ENCODE results near the gene ARFRP1.

Gene ARFRP1

DNA sequence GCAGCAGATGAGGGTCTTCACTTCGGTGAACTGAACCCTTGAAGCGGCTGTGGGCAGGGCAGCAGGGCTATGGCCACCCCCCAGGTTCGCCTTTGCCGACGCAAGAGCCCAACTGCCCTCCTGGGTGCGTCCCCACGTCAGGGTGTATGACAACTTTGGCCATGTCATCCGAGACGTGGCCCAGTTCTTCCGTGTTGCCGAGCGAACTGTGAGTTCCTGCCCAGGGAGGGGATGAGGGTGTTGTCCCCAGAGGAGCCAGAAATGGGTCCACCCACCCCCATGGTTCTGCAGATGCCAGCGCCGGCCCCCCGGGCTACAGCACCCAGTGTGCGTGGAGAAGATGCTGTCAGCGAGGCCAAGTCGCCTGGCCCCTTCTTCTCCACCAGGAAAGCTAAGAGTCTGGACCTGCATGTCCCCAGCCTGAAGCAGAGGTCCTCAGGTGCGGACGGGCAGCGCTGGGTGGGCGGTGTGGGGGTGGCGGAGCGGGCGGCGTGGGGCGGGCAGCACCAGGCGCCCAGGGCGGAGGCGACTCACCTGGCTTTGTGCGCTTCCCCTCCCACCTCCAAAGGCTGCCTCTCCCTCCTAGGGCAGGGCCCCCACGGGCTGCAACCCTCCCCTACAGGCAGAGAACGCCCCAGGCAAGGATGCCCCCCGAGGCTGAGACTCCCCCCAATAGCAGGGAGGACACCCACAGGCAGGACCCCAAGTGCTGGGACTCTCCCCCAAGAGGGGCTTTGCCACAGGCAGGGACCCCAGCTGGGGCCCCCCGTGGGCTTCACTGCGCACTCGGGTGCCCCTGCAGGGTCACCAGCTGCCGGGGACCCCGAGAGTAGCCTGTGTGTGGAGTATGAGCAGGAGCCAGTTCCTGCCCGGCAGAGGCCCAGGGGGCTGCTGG is 17.5 kb downstream of the ARFRP1 start:
- DNase-seq: no peak

DNA sequence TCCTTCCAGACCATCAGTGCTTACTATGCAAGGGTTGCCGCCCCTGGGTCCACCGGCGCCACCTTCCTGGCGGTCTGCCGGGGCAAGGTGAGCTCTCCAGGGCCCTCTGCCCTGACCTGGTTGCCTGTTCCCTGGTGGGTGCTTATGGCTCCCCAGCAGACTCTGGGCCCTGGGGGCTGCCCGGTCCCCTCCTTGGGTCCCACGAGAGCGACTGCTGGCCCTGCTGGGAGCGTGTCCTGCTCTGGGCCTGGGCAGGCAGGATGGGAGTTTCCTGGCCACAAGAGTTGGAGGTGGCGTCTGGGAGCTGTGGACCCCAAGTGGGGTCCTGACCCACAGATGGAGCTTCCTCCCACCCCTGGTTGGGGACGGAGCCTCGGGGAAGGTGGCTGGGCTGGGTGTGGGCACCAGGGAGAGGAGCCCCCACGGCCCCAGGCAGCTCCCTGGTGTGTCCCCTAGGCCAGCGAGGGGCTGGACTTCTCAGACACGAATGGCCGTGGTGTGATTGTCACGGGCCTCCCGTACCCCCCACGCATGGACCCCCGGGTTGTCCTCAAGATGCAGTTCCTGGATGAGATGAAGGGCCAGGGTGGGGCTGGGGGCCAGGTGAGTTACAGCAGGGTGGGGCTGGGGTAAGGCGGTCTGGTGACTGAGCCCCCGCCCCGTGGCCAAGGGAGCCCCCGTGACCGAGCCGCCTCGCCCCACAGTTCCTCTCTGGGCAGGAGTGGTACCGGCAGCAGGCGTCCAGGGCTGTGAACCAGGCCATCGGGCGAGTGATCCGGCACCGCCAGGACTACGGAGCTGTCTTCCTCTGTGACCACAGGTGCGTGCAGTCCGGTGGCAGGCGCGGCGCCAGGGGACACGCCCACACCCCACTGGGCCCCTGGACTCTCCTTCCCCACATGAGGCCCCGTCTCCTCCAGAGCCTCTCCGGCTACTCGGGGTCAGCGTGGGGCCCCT is 18.5 kb downstream of the ARFRP1 start:
- no peak for DNase-seq

DNA sequence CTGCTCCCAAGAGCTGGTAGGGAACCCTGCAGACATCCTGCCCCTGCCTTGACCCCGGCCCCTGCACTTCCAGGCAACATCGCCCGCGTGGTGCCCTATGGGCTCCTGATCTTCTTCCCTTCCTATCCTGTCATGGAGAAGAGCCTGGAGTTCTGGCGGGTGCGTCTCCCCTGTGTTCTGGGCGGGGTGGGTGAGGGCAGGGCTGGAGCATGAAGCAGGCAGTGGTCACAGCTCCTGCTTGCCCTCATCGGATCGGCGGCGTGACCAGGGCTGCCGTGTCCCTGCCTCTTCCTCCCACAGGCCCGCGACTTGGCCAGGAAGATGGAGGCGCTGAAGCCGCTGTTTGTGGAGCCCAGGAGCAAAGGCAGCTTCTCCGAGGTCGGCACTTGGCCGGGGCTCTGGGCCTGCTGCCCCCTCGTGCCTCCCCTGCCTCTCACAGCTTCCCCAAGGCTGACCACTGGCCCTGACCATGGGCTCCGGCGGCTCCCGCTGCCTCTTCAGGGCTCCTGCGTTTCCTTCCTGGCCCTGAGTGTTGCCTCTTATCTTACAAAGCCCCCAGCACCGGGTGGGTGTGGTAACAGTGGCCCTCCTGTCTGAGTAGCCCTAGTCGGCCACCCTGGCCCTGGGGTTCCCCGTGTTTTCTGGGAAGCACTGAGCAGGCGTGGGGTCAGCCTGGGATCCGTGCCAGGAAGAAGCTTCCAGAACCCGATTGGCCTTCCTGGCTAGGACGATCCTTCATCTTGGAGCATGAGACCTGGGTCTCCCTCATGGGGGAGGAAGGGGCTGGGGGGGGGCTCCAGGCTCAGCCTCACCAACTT is 19.3 kb downstream of the ARFRP1 start:
- DNase-seq: no peak

DNA sequence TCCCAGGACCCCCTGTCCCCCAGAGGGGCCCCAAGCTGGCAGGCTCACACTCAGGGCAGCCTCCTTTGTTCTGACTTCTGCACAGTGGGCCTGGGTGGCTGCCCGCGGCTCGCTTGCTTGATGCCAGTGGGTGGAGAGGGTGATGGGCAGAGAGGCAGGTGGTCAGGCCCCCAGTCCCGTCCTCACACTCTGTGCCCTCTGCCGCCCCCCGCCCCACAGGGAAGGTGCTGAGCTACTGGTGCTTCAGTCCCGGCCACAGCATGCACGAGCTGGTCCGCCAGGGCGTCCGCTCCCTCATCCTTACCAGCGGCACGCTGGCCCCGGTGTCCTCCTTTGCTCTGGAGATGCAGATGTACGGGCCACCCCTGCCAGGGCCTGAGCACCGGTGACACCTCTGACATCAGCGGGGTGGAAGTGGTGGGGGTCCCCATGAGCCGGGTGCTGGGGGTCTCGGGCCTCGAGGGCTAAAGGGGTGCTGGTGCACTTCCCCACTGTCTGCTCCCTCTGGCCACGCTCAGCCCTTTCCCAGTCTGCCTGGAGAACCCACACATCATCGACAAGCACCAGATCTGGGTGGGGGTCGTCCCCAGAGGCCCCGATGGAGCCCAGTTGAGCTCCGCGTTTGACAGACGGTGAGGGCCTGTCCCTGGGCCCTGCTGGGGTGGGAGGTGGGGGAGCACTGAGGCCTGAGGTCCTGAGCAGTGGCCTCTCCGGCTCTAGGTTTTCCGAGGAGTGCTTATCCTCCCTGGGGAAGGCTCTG is 20.2 kb downstream of the ARFRP1 start:
- DNase-seq: no peak

DNA sequence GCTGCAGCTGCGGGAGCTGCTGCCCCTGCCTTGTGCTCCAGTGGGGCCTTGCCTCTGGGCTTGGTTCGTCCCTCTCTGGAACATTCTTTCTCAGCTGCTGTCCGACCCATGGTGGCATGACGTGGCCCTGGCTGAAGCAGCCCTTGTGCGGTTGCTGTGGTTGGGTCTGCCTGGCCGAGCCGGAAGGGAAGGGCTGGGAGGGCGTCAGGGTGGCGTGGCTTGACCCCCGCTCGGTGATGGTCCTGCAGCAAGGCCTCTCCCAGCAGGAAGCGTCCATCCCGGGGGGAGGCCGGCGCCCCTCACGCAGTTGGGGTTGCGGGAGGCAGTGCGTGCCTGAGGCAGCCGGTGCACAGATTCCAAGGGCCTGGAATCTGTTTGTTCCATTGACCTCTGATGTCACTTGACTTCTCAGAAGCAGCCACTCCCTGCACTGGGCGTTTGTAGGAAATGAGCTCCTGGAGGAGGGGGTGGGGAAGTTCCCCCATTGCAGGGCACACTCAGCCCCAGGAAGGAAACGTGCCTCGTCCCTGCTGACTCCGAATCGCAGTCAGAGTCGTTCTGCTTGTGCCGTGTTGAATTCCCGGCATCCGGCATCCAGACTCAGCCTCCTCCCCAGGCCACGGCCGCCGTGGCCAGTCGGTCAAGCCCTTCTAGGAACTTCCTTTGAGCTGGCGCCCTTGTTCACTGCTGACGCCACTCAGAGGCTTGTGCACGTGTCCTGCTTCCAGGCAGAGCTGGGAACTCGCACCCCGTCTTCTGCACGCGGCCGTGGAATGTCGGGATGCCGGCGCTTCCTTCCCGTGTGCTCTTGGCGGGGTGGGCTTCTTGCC is 21.1 kb downstream of the ARFRP1 start:
- DNase-seq: no peak

DNA sequence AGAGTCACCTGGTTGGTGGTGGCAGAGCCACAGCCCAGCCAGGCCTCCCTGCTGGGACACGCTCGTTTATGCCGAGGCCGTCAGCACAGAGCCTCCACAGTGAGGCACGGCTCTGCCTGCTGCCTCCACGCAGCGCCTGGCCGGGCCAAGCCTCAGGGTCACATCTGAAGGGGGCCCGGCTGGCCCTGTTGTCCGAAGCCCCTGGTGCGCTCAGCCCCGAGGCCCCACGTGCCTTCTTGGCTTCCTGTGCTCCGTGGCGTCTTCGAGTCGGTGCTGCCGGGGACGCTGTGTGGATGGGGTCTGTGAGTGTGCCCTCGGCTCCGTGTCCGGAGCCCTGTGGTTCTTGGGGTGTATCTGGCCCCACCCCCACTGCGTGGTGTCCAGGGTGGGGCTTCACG is 21.7 kb downstream of the ARFRP1 start:
- DNase-seq: no peak

DNA sequence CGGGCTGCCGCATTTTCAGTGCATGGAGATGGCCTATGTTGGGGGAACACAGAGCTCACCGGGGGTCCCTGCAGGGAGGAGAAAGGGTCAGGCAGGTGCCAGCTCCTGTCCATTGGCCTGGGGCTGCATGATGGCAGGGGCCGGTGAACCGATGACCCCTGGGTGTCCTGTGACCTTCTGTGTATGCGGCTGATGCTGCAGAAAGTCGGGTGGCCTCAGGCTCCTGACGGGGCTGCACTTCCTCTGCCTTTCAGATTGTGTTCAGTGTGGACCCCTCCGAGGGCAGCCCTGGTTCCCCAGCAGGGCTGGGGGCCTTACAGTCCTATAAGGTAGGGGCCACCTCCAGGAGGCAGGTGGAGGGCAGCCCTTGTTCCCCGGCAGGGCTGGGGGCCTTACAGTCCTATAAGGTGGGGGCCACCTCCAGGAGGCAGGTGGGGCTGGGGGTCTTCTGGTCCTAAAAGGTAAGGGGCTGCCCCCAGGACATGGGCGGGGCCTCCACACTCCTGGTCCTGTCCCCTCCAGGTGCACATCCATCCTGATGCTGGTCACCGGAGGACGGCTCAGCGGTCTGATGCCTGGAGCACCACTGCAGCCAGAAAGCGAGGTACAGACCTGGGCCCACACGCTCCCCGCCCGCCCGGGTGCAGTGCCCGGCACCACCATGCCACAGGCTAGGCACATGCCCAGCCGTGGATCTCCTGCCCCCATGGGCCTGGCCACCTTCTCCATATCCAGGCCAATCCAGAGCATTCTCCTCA is 22.3 kb downstream of the ARFRP1 start:
- no peak for DNase-seq

DNA sequence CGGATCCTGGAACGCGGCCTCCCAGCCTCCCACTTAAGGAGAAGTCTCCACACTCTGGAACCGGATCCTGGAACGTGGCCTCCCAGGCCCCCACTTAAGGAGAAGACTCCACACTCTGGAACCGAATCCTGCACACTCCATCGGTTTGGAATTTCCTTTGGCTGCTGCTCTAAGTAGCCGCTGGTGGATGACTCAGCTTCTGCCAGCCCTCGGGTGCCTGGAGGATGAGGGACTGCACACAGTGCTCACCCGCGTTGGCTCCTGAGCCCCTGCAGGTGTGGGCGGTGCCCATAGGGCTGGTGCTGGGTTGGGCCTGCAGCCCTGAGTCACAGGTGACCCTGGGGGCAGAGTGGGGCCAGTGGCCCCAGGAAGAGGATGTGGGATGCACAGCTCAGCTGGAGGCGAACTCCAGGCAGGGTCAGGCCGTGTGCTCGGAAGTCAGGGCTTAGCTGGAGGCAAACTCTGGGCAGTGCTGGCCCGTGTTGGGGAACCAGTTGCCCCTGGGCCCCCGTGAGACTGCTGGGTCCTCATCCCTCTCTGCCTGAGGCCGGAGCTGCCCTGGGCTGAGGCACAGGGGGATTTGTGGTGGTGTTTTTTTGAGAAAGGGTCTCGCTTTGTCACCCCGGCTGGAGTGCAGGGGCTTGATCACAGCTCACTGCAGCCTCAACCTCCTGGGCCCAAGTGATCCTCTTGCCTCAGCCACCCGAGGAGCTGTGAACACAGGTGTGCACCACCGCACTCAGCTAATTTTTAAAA is 25.2 kb downstream of the ARFRP1 start:
- no peak for DNase-seq

DNA sequence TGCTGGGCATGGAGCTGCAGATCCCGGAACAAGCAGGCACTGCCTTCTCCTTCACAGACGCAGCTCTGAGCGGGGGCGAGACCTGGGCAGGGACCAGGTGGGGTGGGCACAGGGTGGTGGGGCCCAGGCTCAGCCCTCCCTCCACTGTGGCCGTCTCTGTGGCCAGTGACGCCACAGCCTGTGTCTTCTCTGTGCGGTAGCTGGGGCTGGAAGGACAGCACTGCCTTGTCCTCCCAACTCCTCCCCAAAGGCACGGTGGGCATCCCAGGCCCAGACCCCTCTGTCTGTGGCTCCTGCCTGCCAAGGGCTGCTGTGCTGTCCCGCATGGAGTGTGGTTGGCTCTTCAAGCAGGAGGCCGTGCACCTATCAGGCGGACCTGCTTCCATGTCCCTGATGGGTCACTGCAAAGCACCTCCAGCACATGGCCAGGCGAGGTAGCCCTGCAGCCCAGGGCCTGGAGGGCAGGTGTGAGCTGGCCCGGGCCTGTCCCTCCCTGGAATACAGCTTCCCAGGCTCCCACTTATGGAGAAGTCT is 26.1 kb downstream of the ARFRP1 start:
- DNase-seq: no peak

DNA sequence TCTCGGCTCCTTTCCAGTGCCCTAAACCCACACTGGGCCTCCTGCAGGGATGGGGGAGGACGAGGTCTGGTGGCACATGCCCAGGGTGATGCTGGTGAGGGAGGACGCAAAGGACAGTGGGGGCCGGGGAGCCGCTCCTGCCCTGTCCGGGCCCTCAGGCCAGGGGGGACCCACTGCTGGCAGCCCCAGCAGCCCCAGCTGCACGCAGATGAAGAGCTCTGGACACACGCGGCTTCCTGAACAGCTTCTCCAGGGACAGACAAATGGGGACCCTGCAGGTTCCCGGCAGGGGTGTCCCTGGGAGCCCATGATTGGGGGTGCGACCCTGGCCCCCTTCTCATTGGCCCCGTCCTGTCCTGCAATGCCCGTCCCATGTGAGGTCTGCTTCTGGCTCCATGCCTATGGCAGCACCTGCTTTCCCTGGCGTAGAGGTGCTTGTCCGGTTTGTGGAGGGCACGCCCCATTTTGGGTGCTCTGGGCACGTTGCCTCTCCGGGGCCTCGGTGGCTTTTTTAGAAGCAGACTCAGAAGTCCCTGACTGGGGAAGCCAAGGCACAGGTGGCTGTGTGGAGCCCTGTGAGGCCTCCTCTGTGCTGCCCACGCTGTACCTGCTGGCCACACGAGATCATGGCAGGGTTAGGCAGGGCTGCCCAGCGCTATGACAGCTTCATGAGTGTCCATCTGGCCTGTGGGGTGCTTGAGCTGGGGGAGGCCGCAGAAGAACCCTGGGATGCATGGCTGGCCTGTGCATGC is 26.7 kb downstream of the ARFRP1 start:
- no peak for DNase-seq

DNA sequence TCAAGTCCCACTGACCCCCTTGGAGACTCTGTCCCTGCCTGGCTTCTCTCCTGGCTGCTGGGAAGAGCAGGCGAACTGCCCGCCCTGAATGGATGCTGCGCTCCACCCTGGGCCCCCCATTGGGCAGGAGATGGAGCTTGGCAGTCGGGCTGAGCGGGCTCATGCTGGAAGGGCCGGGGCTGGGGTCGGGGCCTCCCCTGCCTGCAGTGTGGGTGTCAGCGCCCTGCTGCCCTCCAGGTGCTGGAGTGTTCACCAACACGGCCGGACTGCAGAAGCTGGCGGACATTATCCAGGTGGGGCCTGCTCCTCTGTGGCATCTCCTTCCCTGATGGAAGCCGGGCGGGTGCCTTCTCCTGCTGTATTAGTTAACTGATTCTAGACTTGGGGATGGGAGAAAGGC is 27.3 kb downstream of the ARFRP1 start:
- no peak for DNase-seq

DNA sequence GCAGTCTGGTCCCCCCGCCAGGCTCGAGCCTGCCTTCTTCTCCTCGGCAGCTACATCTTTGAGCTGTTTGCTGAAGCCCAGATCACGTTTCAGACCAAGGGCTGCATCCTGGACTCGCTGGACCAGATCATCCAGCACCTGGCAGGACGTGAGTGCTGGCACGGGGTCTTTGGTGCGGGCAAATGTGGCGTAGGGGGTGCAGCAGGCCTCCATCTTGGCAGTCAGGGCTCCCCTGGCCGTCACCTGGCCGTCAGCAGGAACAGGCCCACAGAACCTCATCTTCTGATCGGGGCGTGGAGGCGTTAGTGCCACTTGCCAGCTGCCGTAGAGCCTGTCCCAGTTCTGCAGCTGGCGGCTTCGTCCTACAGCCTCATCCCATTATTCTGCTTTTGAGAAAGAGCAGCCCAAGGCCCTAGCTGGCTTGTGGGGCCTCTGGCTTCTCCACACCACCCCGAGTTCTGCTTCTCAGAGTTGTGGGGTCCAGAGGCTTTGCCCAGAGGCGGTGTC is 27.9 kb downstream of the ARFRP1 start:
- no peak for DNase-seq

DNA sequence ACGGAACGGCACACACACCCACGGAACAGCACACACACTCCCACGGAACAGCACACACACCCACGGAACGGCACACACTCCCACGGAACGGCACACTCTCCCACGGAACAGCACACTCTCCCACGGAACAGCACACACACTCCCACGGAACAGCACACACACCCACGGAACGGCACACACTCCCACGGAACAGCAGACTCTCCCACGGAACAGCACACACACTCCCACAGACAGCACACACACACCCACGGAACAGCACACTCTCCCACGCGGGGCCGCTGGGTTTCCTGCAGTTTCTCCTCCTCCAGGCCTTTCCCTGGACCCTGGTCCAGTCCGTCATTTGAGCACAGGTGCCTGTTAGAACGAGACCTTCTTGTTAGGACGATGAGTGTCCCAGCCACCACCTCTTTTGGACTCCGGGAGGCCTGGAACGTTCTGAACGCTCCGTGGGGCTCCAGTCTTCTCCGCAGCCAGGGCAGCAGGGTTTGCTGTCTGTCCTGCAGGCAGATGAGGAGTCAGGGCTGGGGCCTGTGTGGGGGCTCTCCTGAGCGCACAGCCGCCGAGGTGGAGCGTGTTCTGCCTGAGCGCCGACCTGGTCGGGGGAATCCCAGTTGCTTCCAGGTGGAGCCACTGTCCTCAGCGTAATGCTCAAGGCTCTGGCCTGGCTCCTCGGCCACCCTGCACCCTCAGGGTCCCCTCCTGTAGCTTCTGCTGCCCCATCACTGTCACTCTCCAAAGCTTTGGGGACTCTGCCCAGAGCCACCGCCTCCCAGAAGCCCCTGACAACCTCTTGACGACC is 28.9 kb downstream of the ARFRP1 start:
- no peak for DNase-seq

DNA sequence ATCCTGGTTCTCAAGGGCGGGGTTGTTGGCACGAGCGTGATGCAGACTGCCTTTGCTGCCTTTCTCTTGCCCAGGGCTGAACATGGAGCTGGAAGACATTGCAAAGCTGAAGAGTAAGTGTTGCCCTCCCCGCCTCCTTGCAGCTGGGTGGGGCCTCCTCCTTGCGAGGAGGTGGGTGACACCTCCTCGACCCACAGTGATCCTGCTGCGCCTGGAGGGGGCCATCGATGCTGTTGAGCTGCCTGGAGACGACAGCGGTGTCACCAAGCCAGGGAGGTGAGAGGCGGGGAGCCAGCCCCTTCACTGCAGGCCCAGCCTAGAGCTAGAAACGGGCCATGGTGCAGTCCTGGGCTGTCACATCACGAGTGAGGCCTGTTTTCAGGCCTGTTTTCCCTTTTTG is 29.7 kb downstream of the ARFRP1 start:
- DNase-seq: no peak

DNA sequence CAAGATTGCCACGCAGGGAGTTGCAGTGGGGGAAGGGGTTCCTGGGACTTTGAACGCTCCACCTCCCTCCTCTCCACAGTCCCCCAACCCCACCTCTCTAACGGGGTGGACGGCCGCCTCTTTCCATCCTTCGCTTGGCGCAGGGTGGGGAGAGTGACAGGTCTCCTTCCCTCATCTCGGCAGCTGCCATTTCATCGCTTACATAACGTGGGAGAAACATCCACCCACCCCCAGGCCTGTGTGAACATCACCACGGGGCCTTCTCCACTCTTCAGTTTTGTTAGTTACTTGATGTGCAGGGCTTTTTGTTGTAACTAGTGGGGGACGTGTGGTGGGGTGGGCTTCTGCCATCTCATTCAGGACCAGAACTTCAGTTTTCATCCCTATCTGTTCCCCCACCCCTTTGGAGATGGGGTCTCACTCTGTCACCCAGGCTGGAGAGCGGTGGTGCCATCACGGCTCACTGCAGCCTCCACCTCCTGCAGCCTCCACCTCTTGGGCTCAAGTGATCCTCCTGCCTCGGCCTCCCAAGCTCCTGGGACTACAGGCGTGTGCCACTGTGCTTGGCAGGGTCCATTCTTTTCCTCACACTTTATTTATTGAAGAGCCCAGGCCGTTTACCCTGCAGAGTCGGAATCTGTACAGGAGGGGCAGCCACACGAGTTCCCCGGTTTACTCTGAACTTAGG is 32.0 kb downstream of the ARFRP1 start:
- DNase-seq: no peak

DNA sequence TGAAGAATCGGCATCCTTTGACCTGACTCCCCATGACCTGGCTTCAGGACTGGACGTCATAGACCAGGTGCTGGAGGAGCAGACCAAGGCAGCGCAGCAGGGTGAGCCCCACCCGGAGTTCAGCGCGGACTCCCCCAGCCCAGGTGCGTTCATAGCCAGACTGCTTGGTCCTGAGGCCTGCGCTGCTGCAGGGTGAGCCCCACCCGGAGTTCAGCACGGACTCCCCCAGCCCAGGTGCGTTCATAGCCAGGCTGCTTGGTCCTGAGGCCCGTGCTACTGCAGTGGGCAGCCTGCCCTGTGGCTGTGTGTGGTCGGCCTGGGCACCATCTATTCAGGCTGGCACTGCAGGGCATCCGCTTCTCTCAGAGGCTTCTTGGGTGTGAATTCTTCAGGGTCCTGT is 33.8 kb downstream of the ARFRP1 start:
- no peak for DNase-seq

DNA sequence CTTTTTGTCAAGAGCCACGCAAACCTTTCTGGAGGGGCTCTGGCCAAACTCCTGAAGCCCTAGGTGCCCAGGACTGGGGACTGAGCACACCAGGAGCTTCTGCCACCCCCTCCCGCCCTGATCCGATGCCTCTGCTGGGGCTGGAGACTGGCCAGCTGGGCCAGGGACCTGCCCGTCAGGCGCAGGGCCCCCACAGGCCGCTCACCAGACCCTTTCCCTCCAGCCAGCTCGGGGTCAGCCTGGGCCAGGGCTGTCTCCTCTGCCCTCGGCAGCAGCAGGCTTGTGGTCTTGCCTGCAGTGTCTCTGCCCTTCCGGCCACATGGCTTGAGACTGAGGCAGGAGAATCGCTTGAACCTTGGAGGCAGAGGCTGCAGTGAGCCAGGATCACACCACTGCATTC is 35.1 kb downstream of the ARFRP1 start:
- DNase-seq: no peak
